Gastroesophageal sphincter (tissue), 3 donors: Measurements from ENCODE around the gene PMP22.

Source experiments
- CTCF ChIP-seq, 4 experiments: fragments of 200-600 bp in 2 of 4; fragments of 450-650 bp in 2 of 4; sonication (generic) in 1 of 4; IDR thresholded peaks; one replicate each; pipeline ENCODE4 v1.5.1; 2017 to 2019; ENCODE audit warnings: antibody characterized with exemption in 4 of 4, mild to moderate bottlenecking in 2 of 4, moderate library complexity in 2 of 4
- POLR2A ChIP-seq, 2 donors: fragments of 450-650 bp; IDR thresholded peaks; one replicate each; pipeline ENCODE4 v1.6.1; 2017; ENCODE audit warnings: antibody characterized with exemption in 2 of 2, mild to moderate bottlenecking in 2 of 2, moderate library complexity in 1 of 2

GRCh38 chr17:15293558-15293957, 28.4 kb upstream of the PMP22 start:
- no peak for TF ChIP-seq CTCF (IDR thresholded peaks at IDR 0.05)
- no peak for TF ChIP-seq POLR2A (IDR thresholded peaks at IDR 0.05)
